Right cardiac atrium (tissue), 5 donors: ENCODE results near the gene SCAPER. TPM values are rescaled to one million over a fixed set of nuclear protein-coding genes. Genes with fewer than 3 reads are reported as not detected.

Experiments
- ATAC-seq, 2 donors: fragments of 200-7000 bp; cut with Tn5 transposase; one replicate each; pipeline versions ENCODE4 v1.8.0 to v1.9.1; 2020; ENCODE audit warnings: moderate library complexity in 2 of 2, mild to moderate bottlenecking in 1 of 2
- DNase-seq, 3 donors: peaks; one replicate each; pipeline ENCODE4 v3.0.0-alpha.2; 2020
- H3K27ac ChIP-seq: one replicate; pipeline ENCODE4 v1.5.1; 2013; ENCODE audit warnings: mild to moderate bottlenecking, low read length, control low read depth, moderate library complexity
- H3K27me3 ChIP-seq: one replicate; pipeline ENCODE4 v1.6.1; 2013; ENCODE audit not compliant: control insufficient read depth, insufficient read depth
- H3K4me1 ChIP-seq: one replicate; pipeline ENCODE4 v1.6.1; 2013; ENCODE audit warnings: low read length; ENCODE audit not compliant: control insufficient read depth, insufficient read depth
- H3K4me3 ChIP-seq: one replicate; pipeline ENCODE4 v1.5.1; 2013; ENCODE audit warnings: low read length, control low read depth
- H3K9me3 ChIP-seq: one replicate; pipeline ENCODE4 v1.6.1; 2013; ENCODE audit warnings: low read length; ENCODE audit not compliant: control insufficient read depth
- WGBS: extraction: QIAGEN DNeasy Blood & Tissue Kit; methylation state at CpG from one replicate; pipeline ENCODE4 v1.1.7; 2013; 5-methylcytosine and 5-hydroxymethylcytosine counted together
- intact Hi-C, 4 donors: fragments of 100-400 bp; cut with DNase I; formaldehyde crosslinking; loops; one replicate each; pipeline versions ENCODE4 v1.11.0 to v1.14.0; 2022 to 2023
- polyA plus RNA-seq: library from polyadenylated mRNA; stranded (reverse); fragments of 200-250 nt; gene quantifications from one replicate; pipeline ENCODE4 v1.2.3, GENCODE V29; 2013
- total RNA-seq, 4 donors: library from RNA; stranded (reverse); fragmentation: NEBNext Ultra II Directional; extraction: Animal tissue kit (Norgen Biotek cat#: 25700); gene quantifications; one replicate each; pipeline ENCODE4 v1.2.1, GENCODE V29; 2021
- donor health status: healthy with polysubstance abuse.
- donor health status: DM: no; HTN: yes; CAD: no.
- donor health status: DM: no; HTN: no; CAD: no.
- donor health status: DM: no; HTN: yes; CAD: no; lungs with severe emphysema.
- donor health status: DM: yes; HTN: yes; CAD: no.

The SCAPER gene
- total and polyA plus RNA-seq, 5 donors, result 16.3 to 43.5 (median 36.3) TPM

- Histone ChIP-seq H3K27ac (no peak overlapping the region), H3K9me3 (no peaks in the 10 kb centered on the region), H3K27me3 (no peaks in the 10 kb centered on the region), H3K4me1 (no peaks in the 10 kb centered on the region), H3K4me3 (no peak overlapping the region)
- ATAC-seq (no peak), DNase-seq (no peak)
- intact Hi-C loops, result no loop called here
- WGBS, result 98% methylated on average over 3 of the region's 3 CpGs
Measured at GRCh38 chr15:76358453-76358852, 546.7 kb downstream of the SCAPER start.

GRCh38 chr15:76354823-76355440 lies 550.2 kb downstream of the SCAPER start:
- no peaks in the 10 kb centered on the region for H3K9me3 ChIP-seq
- H3K27ac ChIP-seq, result no peak overlapping the region
- WGBS, result 91% methylated on average over 3 of the region's 3 CpGs
- H3K4me3 ChIP-seq, result no peak overlapping the region
- no peak for ATAC-seq
- no peaks in the 10 kb centered on the region for H3K27me3 ChIP-seq
- no peak for DNase-seq
- no peaks in the 10 kb centered on the region for H3K4me1 ChIP-seq
- intact Hi-C loops, result no loop called here

GRCh38 chr15:76353903-76354302 lies 551.2 kb downstream of the SCAPER start:
- H3K9me3 ChIP-seq, result no peaks in the 10 kb centered on the region
- no peaks in the 10 kb centered on the region for H3K4me1 ChIP-seq
- no peak overlapping the region for H3K4me3 ChIP-seq
- ATAC-seq, result no peak
- no peaks in the 10 kb centered on the region for H3K27me3 ChIP-seq
- H3K27ac ChIP-seq, result no peak overlapping the region
- intact Hi-C loops, result no loop called here
- 94% methylated on average over 10 of the region's 10 CpGs for WGBS
- no peak for DNase-seq

GRCh38 chr15:76353023-76353577 lies 552.0 kb downstream of the SCAPER start:
- DNase-seq (no peak), ATAC-seq (no peak)
- Histone ChIP-seq H3K27ac (no peak overlapping the region), H3K4me1 (no peaks in the 10 kb centered on the region), H3K9me3 (no peaks in the 10 kb centered on the region), H3K27me3 (no peaks in the 10 kb centered on the region), H3K4me3 (no peak overlapping the region)
- intact Hi-C loops, result no loop called here
- 100% methylated on average over 1 of the region's 1 CpG for WGBS

- Histone ChIP-seq H3K4me1 (peaks cover 3% of the 10 kb centered on the region), H3K27ac (no peak overlapping the region), H3K4me3 (no peak overlapping the region), H3K9me3 (no peaks in the 10 kb centered on the region), H3K27me3 (no peaks in the 10 kb centered on the region)
- no peak for DNase-seq
- intact Hi-C loops, result no loop called here
- WGBS, result 95% methylated on average over 1 of the region's 1 CpG
- ATAC-seq, result no peak
Measured at GRCh38 chr15:76349301-76350070, 555.7 kb downstream of the SCAPER start.

GRCh38 chr15:76347482-76348055 lies 557.6 kb downstream of the SCAPER start:
- Histone ChIP-seq H3K27ac (no peak overlapping the region), H3K9me3 (no peaks in the 10 kb centered on the region), H3K27me3 (no peaks in the 10 kb centered on the region), H3K4me3 (no peak overlapping the region), H3K4me1 (peaks cover 3% of the 10 kb centered on the region)
- WGBS, result 88% methylated on average over 13 of the region's 13 CpGs
- DNase-seq (no peak), ATAC-seq (no peak)
- intact Hi-C loops, result no loop called here

- DNase-seq, result no peak
- 8% methylated on average over 74 of the region's 74 CpGs for WGBS
- intact Hi-C loops, result no loop called here
- Histone ChIP-seq H3K4me3 (peak overlapping the region; percentile 12), H3K27me3 (no peaks in the 10 kb centered on the region), H3K27ac (no peak overlapping the region), H3K9me3 (no peaks in the 10 kb centered on the region), H3K4me1 (peaks cover 3% of the 10 kb centered on the region)
- ATAC-seq, result peak; percentile 41 to 49
Measured at GRCh38 chr15:76346669-76347481, 558.3 kb downstream of the SCAPER start.

GRCh38 chr15:76345880-76346668 lies 559.1 kb downstream of the SCAPER start:
- ATAC-seq (peak in 1 of 2 donors; percentile 41), DNase-seq (no peak)
- Histone ChIP-seq H3K4me3 (peak overlapping the region; percentile 12), H3K27me3 (no peaks in the 10 kb centered on the region), H3K9me3 (no peaks in the 10 kb centered on the region), H3K4me1 (peaks cover 6% of the 10 kb centered on the region), H3K27ac (no peak overlapping the region)
- 3% methylated on average over 65 of the region's 65 CpGs for WGBS
- intact Hi-C loops, result no loop called here

- H3K9me3 ChIP-seq, result no peaks in the 10 kb centered on the region
- H3K4me1 ChIP-seq, result peaks cover 7% of the 10 kb centered on the region
- H3K27me3 ChIP-seq, result no peaks in the 10 kb centered on the region
- 10% methylated on average over 7 of the region's 7 CpGs for WGBS
- no peak overlapping the region for H3K27ac ChIP-seq
- ATAC-seq (no peak), DNase-seq (no peak)
- intact Hi-C loops, result no loop called here
- H3K4me3 ChIP-seq, result no peak overlapping the region
Measured at GRCh38 chr15:76345583-76345879, 559.6 kb downstream of the SCAPER start.

GRCh38 chr15:76344893-76345582 lies 560.1 kb downstream of the SCAPER start:
- intact Hi-C loops, result no loop called here
- 23% methylated on average over 3 of the region's 3 CpGs for WGBS
- DNase-seq (no peak), ATAC-seq (no peak)
- Histone ChIP-seq H3K27ac (no peak overlapping the region), H3K4me3 (no peak overlapping the region), H3K4me1 (peaks cover 8% of the 10 kb centered on the region), H3K27me3 (no peaks in the 10 kb centered on the region), H3K9me3 (no peaks in the 10 kb centered on the region)
